Activated CD4-positive, alpha-beta T cell treated with anti-CD3 and anti-CD28 coated beads, Interleukin-2, Interleukin-4, amounts not matched to agents 100 ng/mL and 50 ng/mL, durations not matched to agents 16 hours and 8 hours (primary cell): ENCODE results near the gene FPGS.
"Not testable (repeated sequence)": the region's sequence is repeated elsewhere in the genome, so short reads cannot be mapped to it uniquely, and the experiment has no call there.

Experiments
- DNase-seq: peaks from one replicate; pipeline ENCODE4 v3.0.0-alpha.2; 2020; ENCODE audit warnings: low spot score

The FPGS gene

GRCh38 chr9:127802576-127803443 is at the start of gene FPGS:
Gene FPGS, plus strand, starts transcription at chr9:127802882. Its CDS starts 43 bp downstream, at chr9:127802925.
- DNase-seq, result peak; percentile 88

- no peak for DNase-seq
Measured at GRCh38 chr9:127753148-127753547, 49.5 kb upstream of the FPGS start.

- no peak for DNase-seq
Measured at GRCh38 chr9:127753622-127754021, 49.1 kb upstream of the FPGS start.

GRCh38 chr9:127754099-127755060 is 48.3 kb upstream of the FPGS start:
- no peak for DNase-seq

- no peak for DNase-seq
Measured at GRCh38 chr9:127755061-127756060, 47.3 kb upstream of the FPGS start.

- no peak for DNase-seq
Measured at GRCh38 chr9:127756233-127756632, 46.4 kb upstream of the FPGS start.

GRCh38 chr9:127756776-127757175 is 45.9 kb upstream of the FPGS start:
- not testable (repeated sequence) for DNase-seq

- DNase-seq, result no peak
Measured at GRCh38 chr9:127758843-127759242, 43.8 kb upstream of the FPGS start.

- DNase-seq, result no peak
Measured at GRCh38 chr9:127761061-127761460, 41.6 kb upstream of the FPGS start.

- DNase-seq, result no peak
Measured at GRCh38 chr9:127761491-127761956, 41.2 kb upstream of the FPGS start.

- DNase-seq, result no peak
Measured at GRCh38 chr9:127762111-127762676, 40.5 kb upstream of the FPGS start.

GRCh38 chr9:127763918-127764384 is 38.7 kb upstream of the FPGS start:
- no peak for DNase-seq

GRCh38 chr9:127765418-127765817 is 37.3 kb upstream of the FPGS start:
- no peak for DNase-seq

- no peak for DNase-seq
Measured at GRCh38 chr9:127767410-127767809, 35.3 kb upstream of the FPGS start.

GRCh38 chr9:127767909-127768331 is 34.8 kb upstream of the FPGS start:
- DNase-seq, result no peak

- no peak for DNase-seq
Measured at GRCh38 chr9:127768698-127769097, 34.0 kb upstream of the FPGS start.

- DNase-seq, result no peak
Measured at GRCh38 chr9:127769101-127769500, 33.6 kb upstream of the FPGS start.

- DNase-seq, result no peak
Measured at GRCh38 chr9:127769929-127770582, 32.6 kb upstream of the FPGS start.

- DNase-seq, result no peak
Measured at GRCh38 chr9:127770583-127770904, 32.1 kb upstream of the FPGS start.

- peak; percentile 98 for DNase-seq
Measured at GRCh38 chr9:127770905-127771569, 31.6 kb upstream of the FPGS start.
